ENCODE data around the gene RRAGD. TPM values are rescaled to one million over a fixed set of nuclear protein-coding genes. Genes with fewer than 3 reads are reported as not detected.

RRAGD gene
- total and polyA plus RNA-seq, 2 of the 8 experiments (the other 6 are each of a cell fraction or from before 2014, with no cell fraction given), result 7.2 to 30.8 TPM

DNA sequence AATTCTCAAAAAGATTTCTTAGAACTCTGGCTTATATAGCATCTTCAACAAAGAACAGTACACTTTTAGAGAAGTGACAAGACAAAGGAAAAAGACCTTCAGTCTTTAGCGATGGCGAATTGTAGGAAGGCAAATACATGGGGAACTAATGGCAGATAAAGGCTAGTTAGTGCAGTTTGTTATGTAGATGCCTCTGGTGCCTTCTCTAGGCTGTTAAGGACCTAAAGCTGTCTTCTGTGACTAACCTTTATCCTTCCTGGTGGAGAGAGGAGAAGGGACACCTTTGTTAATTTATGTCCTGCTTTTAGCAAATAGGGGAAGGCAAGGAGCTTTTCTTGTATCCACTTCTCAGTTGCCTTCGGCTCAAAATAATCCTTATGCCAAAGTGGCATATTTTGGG, 28.1 kb upstream of the RRAGD start:
- no peak overlapping the region for H3K27ac ChIP-seq (ENCODE audit: low read depth, low read length)
- ChIA-PET CTCF (ENCODE audit: partially characterized antibody) (interaction anchor here (1.1 to 2.6 kb wide), 6 partner anchors 9 to 169 kb away, joined by 3 to 8 read pairs (median 4); no protein-coding TSS in a partner anchor), POLR2A (ENCODE audit: partially characterized antibody) (no interaction called here)
- peaks cover 0 to 6% (median 0%) of the 10 kb centered on the region in 4 experiments; a peak in 2 of 7 replicates for H3K27me3 ChIP-seq (replicated peaks in 1 of 4; ENCODE audit: control insufficient read depth in 3 of 4, extremely low read depth in 1 of 4, insufficient read depth in 3 of 4, low read length in 3 of 4)
- H3K18ac ChIP-seq (ENCODE audit: extremely low read depth, low read length), result no peak overlapping the region
- no peak overlapping the region for H4K91ac ChIP-seq (replicated peaks; ENCODE audit: insufficient read length, low read length)
- no peak overlapping the region for H3K4me2 ChIP-seq (ENCODE audit: insufficient read depth in 1 of 2, low read depth in 2 of 2, low read length in 2 of 2)
- H4K8ac ChIP-seq (ENCODE audit: extremely low read depth, insufficient read depth, low read length), result no peak overlapping the region
- 88% methylated on average over 3 of the region's 3 CpGs; no CpG with 5 or more reads in 1 of the 2 experiments for WGBS, 2 experiments (ENCODE audit: extremely low coverage in 1 of 2, insufficient coverage in 1 of 2, insufficient read length in 1 of 2, insufficient replicate concordance in 2 of 2, low coverage in 1 of 2, low lambda C conversion rate in 2 of 2, missing lambda C conversion rate in 1 of 2)
- no peaks in the 10 kb centered on the region for H3K36me3 ChIP-seq (ENCODE audit: control insufficient read depth in 2 of 4, insufficient read depth in 4 of 4, low read length in 3 of 4)
- no peak overlapping the region for H3K23ac ChIP-seq (ENCODE audit: insufficient read length)
- no peaks in the 10 kb centered on the region for H3K79me1 ChIP-seq (ENCODE audit: low read depth, low read length)
- H4K5ac ChIP-seq (ENCODE audit: insufficient read length, low read depth, low read length), result no peak overlapping the region
- H4K20me1 ChIP-seq (replicated peaks in 1 of 2; ENCODE audit: control insufficient read depth in 1 of 2, insufficient read depth in 2 of 2, low read length in 2 of 2), result no peaks in the 10 kb centered on the region
- H3K79me2 ChIP-seq (ENCODE audit: control insufficient read depth in 1 of 2, insufficient read depth in 2 of 2, low read length in 2 of 2), result no peaks in the 10 kb centered on the region
- H3K9ac ChIP-seq (replicated peaks in 1 of 4; ENCODE audit: extremely low read depth in 1 of 4, low read depth in 3 of 4, low read length in 3 of 4), result no peak overlapping the region
- H3K4me1 ChIP-seq (replicated peaks in 1 of 4; ENCODE audit: control insufficient read depth in 3 of 4, insufficient read depth in 4 of 4, low read length in 3 of 4), result no peaks in the 10 kb centered on the region
- H3K14ac ChIP-seq (ENCODE audit: insufficient read length), result no peak overlapping the region
- H3K4ac ChIP-seq (replicated peaks; ENCODE audit: insufficient read length, low read depth, low read length), result no peak overlapping the region
- TF ChIP-seq CHD2 (IDR thresholded peaks at IDR 0.05; ENCODE audit: low read length) (no peak), BCL11A (IDR thresholded peaks at IDR 0.05; ENCODE audit: low read depth in 2 of 2, low read length in 2 of 2) (no peak), POLR2AphosphoS5 (IDR thresholded peaks at IDR 0.05; ENCODE audit: low read depth, low read length) (peak; percentile 48; the same call in 1 of the 2 replicates), EZH2 (IDR thresholded peaks at IDR 0.05; ENCODE audit: low read depth, low read length, severe bottlenecking) (no peak), CTCF (IDR thresholded peaks at IDR 0.05; ENCODE audit: control extremely low read depth in 1 of 3, insufficient read depth in 1 of 3, low read depth in 1 of 3, low read length in 3 of 3) (no peak), TBP (IDR thresholded peaks at IDR 0.05; ENCODE audit: low read depth, low read length) (no peak), SAP30 (IDR thresholded peaks at IDR 0.05; ENCODE audit: insufficient read depth, insufficient replicate concordance, low read length) (no peak), EGR1 (IDR thresholded peaks at IDR 0.05; ENCODE audit: borderline replicate concordance, low read depth, low read length) (no peak), YY1 (IDR thresholded peaks at IDR 0.05; ENCODE audit: low read depth, low read length) (no peak)
- H3K23me2 ChIP-seq (ENCODE audit: low read depth, low read length), result no peaks in the 10 kb centered on the region; the same call in 1 of the 2 replicates
- no peak overlapping the region for H2BK20ac ChIP-seq (ENCODE audit: low read length)
- no peak overlapping the region for H2BK15ac ChIP-seq (ENCODE audit: low read length)
- no peaks in the 10 kb centered on the region; a peak in 1 of 4 replicates for H3K9me3 ChIP-seq (ENCODE audit: insufficient read depth in 2 of 2, low read depth in 1 of 2, low read length in 1 of 2)
- FAIRE-seq, result no peak
- H2AFZ ChIP-seq (ENCODE audit: low read length), result no peak overlapping the region
- no peak overlapping the region for H2BK5ac ChIP-seq (ENCODE audit: low read depth, low read length)
- no peak overlapping the region for H2AK5ac ChIP-seq (ENCODE audit: low read depth, low read length)
- H3K56ac ChIP-seq (replicated peaks; ENCODE audit: insufficient read length, low read depth, low read length), result no peak overlapping the region
- H2BK120ac ChIP-seq (replicated peaks; ENCODE audit: low read depth, low read length), result no peak overlapping the region
- no peak for DNase-seq (ENCODE audit: low read depth in 1 of 2, low spot score in 2 of 2)
- H2BK12ac ChIP-seq (ENCODE audit: low read depth, low read length), result no peak overlapping the region
- H3K4me3 ChIP-seq (ENCODE audit: extremely low read depth in 1 of 4, insufficient read depth in 2 of 4, low read depth in 3 of 4, low read length in 4 of 4), result no peak overlapping the region
